GM12864 (cell line): Measurements from ENCODE around the gene ARHGAP22.

Experiments
- DNase-seq: peaks from one replicate; pipeline ENCODE4 v3.0.0-alpha.2; 2011; ENCODE audit warnings: low read depth
- H3K4me3 ChIP-seq: 2 replicates; pipeline ENCODE4 v1.5.1; 2011; ENCODE audit warnings: mild to moderate bottlenecking, low read depth, low read length, control low read depth
- CTCF ChIP-seq: IDR thresholded peaks from 2 replicates; pipeline ENCODE4 v1.5.1; 2011; ENCODE audit warnings: low read depth, mild to moderate bottlenecking, moderate library complexity, low read length, control low read depth, inconsistent platforms; ENCODE audit errors: missing control alignments

ARHGAP22 gene

GRCh38 chr10:48554656-48555055 lies 50.2 kb downstream of the ARHGAP22 start:
- no peak overlapping the region for H3K4me3 ChIP-seq
- no peak for TF ChIP-seq CTCF
- DNase-seq = no peak

- TF ChIP-seq CTCF = no peak
- DNase-seq = no peak
- H3K4me3 ChIP-seq = no peak overlapping the region
Observed at GRCh38 chr10:48554246-48554645, 50.6 kb downstream of the ARHGAP22 start.

- H3K4me3 ChIP-seq = no peak overlapping the region
- TF ChIP-seq CTCF = no peak
- DNase-seq = no peak
Observed at GRCh38 chr10:48552946-48553564, 51.8 kb downstream of the ARHGAP22 start.

GRCh38 chr10:48551861-48552591 lies 52.8 kb downstream of the ARHGAP22 start:
- DNase-seq = no peak
- no peak overlapping the region for H3K4me3 ChIP-seq
- TF ChIP-seq CTCF = peak; percentile 54

- H3K4me3 ChIP-seq = no peak overlapping the region
- no peak for TF ChIP-seq CTCF
- no peak for DNase-seq
Observed at GRCh38 chr10:48550977-48551376, 53.9 kb downstream of the ARHGAP22 start.

GRCh38 chr10:48550071-48550691 lies 54.7 kb downstream of the ARHGAP22 start:
- no peak overlapping the region for H3K4me3 ChIP-seq
- no peak for DNase-seq
- no peak for TF ChIP-seq CTCF

GRCh38 chr10:48549236-48549635 lies 55.6 kb downstream of the ARHGAP22 start:
- no peak overlapping the region for H3K4me3 ChIP-seq
- no peak for TF ChIP-seq CTCF
- DNase-seq = no peak
